GM12874 (cell line): ENCODE data around the gene MYO1H.

Source experiments
- TF ChIP-seq, protein P1 (sequence below): IDR thresholded peaks from 2 replicates; pipeline ENCODE4 v1.5.1; 2011; ENCODE audit warnings: low read depth, mild to moderate bottlenecking, control low read depth, low read length, moderate library complexity; ENCODE audit not compliant: insufficient read depth

MYO1H gene

DNA sequence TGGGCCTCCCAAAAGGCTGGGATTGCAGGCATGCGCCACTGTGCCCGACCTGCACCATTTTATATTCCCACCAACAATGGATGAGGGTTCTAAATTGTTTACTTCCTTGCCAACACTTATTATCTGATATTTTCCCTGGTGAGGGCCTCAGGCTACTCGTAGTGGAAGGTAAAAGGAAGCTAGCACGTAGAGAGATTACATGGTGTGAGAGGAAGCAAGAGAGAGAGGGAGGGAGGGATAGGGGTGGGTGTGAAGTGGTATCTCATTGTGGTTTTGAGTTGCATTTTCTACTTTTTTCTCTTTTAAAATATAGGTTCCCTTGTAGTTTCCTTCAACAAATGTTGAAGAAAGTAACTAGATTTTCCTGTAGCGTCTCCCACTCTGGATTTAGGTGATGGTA lies 30.9 kb downstream of the MYO1H start:
- TF ChIP-seq, protein P1, sequence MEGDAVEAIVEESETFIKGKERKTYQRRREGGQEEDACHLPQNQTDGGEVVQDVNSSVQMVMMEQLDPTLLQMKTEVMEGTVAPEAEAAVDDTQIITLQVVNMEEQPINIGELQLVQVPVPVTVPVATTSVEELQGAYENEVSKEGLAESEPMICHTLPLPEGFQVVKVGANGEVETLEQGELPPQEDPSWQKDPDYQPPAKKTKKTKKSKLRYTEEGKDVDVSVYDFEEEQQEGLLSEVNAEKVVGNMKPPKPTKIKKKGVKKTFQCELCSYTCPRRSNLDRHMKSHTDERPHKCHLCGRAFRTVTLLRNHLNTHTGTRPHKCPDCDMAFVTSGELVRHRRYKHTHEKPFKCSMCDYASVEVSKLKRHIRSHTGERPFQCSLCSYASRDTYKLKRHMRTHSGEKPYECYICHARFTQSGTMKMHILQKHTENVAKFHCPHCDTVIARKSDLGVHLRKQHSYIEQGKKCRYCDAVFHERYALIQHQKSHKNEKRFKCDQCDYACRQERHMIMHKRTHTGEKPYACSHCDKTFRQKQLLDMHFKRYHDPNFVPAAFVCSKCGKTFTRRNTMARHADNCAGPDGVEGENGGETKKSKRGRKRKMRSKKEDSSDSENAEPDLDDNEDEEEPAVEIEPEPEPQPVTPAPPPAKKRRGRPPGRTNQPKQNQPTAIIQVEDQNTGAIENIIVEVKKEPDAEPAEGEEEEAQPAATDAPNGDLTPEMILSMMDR: no peak

DNA sequence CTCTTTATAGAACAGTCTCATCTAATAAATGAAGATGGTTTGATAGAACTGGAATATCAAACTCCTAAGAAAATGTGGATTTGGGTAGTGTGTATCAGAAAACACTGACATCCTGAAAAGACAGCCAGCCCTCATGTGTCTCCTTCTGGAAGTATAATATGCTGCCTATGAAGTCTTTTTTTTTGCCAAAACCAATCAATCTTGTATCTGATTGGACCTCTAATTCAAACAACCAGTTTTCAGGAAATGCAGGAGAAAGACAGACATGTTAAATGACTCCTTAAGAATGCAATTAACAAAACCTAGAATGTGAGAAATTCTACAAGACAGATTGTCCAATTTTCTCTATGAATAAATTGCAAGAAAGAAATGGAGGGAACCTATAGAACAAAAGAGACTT lies 34.3 kb downstream of the MYO1H start:
- TF ChIP-seq, protein P1: no peak

- TF ChIP-seq, protein P1: no peak
Observed at GRCh38 chr12:109383240-109383639, 35.5 kb downstream of the MYO1H start.

- TF ChIP-seq, protein P1: peak; percentile 24; the same call in 1 of the 2 replicates
Observed at GRCh38 chr12:109385339-109386058, 37.8 kb downstream of the MYO1H start.

DNA sequence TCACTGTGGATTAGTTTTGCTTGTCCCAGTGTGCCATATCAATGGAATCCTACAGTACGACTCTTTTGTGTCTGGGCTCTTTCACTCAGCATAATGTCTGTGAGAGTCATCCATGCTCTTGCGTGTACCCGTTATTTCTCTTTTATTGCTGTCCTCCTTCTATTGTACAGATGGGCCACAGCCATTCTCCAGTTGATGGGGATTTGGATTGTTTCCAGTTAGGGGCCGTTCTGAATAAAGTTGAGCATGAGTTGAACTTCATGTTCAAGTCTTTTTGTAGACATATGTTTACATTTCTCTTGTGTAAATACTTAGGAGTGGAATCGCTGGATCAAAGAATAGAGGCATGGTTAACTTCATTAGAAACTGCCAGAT lies 38.3 kb downstream of the MYO1H start:
- TF ChIP-seq, protein P1: no peak

GRCh38 chr12:109387425-109388166 lies 39.9 kb downstream of the MYO1H start:
- TF ChIP-seq, protein P1: peak; percentile 57

GRCh38 chr12:109388167-109388563 lies 40.5 kb downstream of the MYO1H start:
- TF ChIP-seq, protein P1: no peak
